ENCODE results near the gene KRTAP9-4.

DNA sequence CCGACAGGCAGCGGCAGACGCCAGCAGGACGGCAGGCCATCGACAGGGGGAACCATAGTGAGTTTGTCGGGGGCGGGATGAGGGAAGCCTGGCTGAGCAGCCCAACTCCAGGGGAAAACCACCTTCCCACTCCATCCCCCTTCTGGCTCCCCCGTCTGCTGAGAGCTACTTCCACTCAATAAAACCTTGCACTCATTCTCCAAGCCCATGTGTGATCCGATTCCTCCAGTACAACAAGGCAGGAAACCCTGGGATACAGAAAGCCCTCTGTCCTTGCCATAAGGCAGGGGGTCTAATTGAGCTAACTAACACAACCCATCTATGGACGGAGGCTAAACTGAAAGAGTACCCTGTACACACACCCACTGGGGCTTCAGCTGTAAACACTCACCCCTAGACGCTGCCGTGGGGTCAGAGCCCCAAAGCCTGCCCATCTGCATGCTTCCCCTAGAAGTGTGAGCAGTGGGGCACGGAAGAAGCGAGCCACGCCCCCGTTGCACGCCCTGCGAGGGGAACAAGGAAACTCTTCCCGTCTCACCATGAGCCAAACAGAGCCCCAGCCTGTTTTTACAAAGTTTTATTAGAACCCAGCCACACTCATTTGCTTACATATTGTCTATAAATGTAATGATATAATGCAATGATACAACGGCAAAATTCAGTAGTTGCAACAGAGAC lies 49.1 kb downstream of the KRTAP9-4 start:
- TF ChIP-seq, protein P1, sequence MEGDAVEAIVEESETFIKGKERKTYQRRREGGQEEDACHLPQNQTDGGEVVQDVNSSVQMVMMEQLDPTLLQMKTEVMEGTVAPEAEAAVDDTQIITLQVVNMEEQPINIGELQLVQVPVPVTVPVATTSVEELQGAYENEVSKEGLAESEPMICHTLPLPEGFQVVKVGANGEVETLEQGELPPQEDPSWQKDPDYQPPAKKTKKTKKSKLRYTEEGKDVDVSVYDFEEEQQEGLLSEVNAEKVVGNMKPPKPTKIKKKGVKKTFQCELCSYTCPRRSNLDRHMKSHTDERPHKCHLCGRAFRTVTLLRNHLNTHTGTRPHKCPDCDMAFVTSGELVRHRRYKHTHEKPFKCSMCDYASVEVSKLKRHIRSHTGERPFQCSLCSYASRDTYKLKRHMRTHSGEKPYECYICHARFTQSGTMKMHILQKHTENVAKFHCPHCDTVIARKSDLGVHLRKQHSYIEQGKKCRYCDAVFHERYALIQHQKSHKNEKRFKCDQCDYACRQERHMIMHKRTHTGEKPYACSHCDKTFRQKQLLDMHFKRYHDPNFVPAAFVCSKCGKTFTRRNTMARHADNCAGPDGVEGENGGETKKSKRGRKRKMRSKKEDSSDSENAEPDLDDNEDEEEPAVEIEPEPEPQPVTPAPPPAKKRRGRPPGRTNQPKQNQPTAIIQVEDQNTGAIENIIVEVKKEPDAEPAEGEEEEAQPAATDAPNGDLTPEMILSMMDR (IDR thresholded peaks at IDR 0.05): no peak
- no peak for TF ChIP-seq POLR2A (IDR thresholded peaks at IDR 0.05)
